Skin of body (tissue), 2 donors: ENCODE measurements around the gene RNASE13. TPM values are rescaled to one million over a fixed set of nuclear protein-coding genes. Genes with fewer than 3 reads are reported as not detected.
A peak's percentile ranks its signal among the peaks of the same experiment; 100 is the strongest.
"Not testable (repeated sequence)": the region's sequence is repeated elsewhere in the genome, so short reads cannot be mapped to it uniquely, and the experiment has no call there.

Source experiments
- DNase-seq: peaks from one replicate; lab custom pipeline; 2025; lab: John Stamatoyannopoulos, UW
- total RNA-seq: library from RNA; depleted of rRNA; stranded (reverse); fragments of >200 nt; gene quantifications from one replicate; pipeline ENCODE4 v1.2.3, GENCODE V29; 2014

The RNASE13 gene
- total RNA-seq, 1 donor from 2014 or later = not detected

GRCh38 chr14:21023817-21024584, 10.6 kb downstream of the RNASE13 start:
- DNase-seq = no peak

- DNase-seq = no peak
Measured at GRCh38 chr14:21023174-21023573, 11.4 kb downstream of the RNASE13 start.

GRCh38 chr14:21022686-21023085, 11.9 kb downstream of the RNASE13 start:
- no peak for DNase-seq

GRCh38 chr14:21020977-21021545, 13.5 kb downstream of the RNASE13 start:
- DNase-seq = no peak

GRCh38 chr14:21019366-21019765, 15.2 kb downstream of the RNASE13 start:
- DNase-seq = no peak

GRCh38 chr14:21018781-21019180, 15.8 kb downstream of the RNASE13 start:
- DNase-seq = no peak

- DNase-seq = no peak
Measured at GRCh38 chr14:21018286-21018685, 16.3 kb downstream of the RNASE13 start.

- no peak for DNase-seq
Measured at GRCh38 chr14:21017528-21018245, 16.9 kb downstream of the RNASE13 start.

- no peak for DNase-seq
Measured at GRCh38 chr14:21016413-21017190, 18.0 kb downstream of the RNASE13 start.

GRCh38 chr14:21015312-21015711, 19.3 kb downstream of the RNASE13 start:
- DNase-seq = no peak

GRCh38 chr14:21014761-21015190, 19.8 kb downstream of the RNASE13 start:
- DNase-seq = peak; percentile 85

GRCh38 chr14:21011136-21011535, 23.5 kb downstream of the RNASE13 start:
- DNase-seq = no peak

GRCh38 chr14:21009721-21010120, 24.9 kb downstream of the RNASE13 start:
- not testable (repeated sequence) for DNase-seq

GRCh38 chr14:21003788-21004346, 30.7 kb downstream of the RNASE13 start:
- no peak for DNase-seq

- DNase-seq = no peak
Measured at GRCh38 chr14:21001218-21001617, 33.4 kb downstream of the RNASE13 start.

GRCh38 chr14:20999591-20999990, 35.0 kb downstream of the RNASE13 start:
- DNase-seq = no peak

- no peak for DNase-seq
Measured at GRCh38 chr14:20998674-20999366, 35.8 kb downstream of the RNASE13 start, which contains the start of gene SLC39A2. Gene SLC39A2, plus strand, starts transcription at chr14:20999293. Its CDS starts 154 bp downstream, at chr14:20999447.

GRCh38 chr14:20998139-20998538, 36.5 kb downstream of the RNASE13 start:
- DNase-seq = no peak

- DNase-seq = no peak
Measured at GRCh38 chr14:20997564-20997963, 37.0 kb downstream of the RNASE13 start.

GRCh38 chr14:20997115-20997514, 37.5 kb downstream of the RNASE13 start:
- no peak for DNase-seq

- no peak for DNase-seq
Measured at GRCh38 chr14:20996521-20996920, 38.1 kb downstream of the RNASE13 start.
